HFF-Myc (cell line): ENCODE results near the gene TWNK.

Source experiments
- DNase-seq: peaks from one replicate; pipeline ENCODE4 v3.0.0-alpha.2; 2011; ENCODE audit warnings: low read depth; ENCODE audit errors: extremely low read depth
- H3K4me3 ChIP-seq: replicated peaks from 2 replicates; pipeline ENCODE4 v1.5.1; 2011; ENCODE audit warnings: low read depth, mild to moderate bottlenecking, control low read depth, low read length
- TF ChIP-seq, protein P1 (sequence below): IDR thresholded peaks from 2 replicates; pipeline ENCODE4 v1.5.1; 2012; ENCODE audit warnings: mild to moderate bottlenecking, low read depth, low read length, control low read depth; ENCODE audit errors: missing control alignments

Gene TWNK

DNA sequence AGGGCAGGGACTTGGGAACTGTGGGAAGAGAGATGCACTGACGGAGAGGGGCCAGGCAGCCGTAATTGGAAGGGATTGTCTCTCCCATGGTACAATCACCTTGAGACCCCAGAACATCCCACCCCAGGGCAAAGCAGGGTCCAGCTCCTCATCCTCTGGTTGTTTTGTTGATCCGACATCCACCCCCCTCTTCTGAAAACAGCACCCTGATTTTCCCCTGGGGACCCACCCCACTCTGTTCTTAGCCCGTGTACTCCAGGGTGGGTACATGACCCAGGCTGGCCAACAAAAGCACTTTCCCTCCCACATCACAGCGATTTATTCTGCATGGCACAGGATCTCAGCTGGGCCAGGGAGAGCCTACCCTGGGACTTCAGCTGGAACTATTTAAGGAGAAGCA, 29.5 kb downstream of the TWNK start:
- TF ChIP-seq, protein P1, sequence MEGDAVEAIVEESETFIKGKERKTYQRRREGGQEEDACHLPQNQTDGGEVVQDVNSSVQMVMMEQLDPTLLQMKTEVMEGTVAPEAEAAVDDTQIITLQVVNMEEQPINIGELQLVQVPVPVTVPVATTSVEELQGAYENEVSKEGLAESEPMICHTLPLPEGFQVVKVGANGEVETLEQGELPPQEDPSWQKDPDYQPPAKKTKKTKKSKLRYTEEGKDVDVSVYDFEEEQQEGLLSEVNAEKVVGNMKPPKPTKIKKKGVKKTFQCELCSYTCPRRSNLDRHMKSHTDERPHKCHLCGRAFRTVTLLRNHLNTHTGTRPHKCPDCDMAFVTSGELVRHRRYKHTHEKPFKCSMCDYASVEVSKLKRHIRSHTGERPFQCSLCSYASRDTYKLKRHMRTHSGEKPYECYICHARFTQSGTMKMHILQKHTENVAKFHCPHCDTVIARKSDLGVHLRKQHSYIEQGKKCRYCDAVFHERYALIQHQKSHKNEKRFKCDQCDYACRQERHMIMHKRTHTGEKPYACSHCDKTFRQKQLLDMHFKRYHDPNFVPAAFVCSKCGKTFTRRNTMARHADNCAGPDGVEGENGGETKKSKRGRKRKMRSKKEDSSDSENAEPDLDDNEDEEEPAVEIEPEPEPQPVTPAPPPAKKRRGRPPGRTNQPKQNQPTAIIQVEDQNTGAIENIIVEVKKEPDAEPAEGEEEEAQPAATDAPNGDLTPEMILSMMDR = no peak
- no peak for DNase-seq
- no peak overlapping the region for H3K4me3 ChIP-seq

DNA sequence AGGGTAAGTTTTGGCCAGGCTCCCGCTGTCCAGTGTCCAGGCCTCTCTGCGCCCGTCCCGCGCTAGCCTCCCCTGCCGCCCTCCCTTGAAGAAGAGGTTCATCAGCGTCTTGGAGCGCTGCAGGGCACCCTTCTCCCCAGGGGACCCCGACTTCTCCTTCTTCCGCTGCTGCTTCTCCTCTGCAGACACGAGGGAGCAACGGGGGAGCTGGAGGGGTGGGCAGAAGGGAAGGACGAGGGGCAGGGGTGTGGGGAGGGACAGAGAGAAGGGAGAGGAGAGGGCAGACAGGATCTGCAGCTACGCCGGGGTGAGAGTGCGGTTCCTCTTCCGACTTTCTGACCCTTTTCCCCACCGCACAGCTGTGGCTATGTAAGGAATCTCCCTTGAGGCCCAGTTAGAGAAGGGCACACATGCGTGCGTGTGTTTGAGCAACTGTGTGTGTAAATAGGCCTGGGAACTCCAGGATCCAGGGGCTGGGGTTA, 30.8 kb downstream of the TWNK start:
- no peak overlapping the region for H3K4me3 ChIP-seq
- TF ChIP-seq, protein P1 = no peak
- no peak for DNase-seq

DNA sequence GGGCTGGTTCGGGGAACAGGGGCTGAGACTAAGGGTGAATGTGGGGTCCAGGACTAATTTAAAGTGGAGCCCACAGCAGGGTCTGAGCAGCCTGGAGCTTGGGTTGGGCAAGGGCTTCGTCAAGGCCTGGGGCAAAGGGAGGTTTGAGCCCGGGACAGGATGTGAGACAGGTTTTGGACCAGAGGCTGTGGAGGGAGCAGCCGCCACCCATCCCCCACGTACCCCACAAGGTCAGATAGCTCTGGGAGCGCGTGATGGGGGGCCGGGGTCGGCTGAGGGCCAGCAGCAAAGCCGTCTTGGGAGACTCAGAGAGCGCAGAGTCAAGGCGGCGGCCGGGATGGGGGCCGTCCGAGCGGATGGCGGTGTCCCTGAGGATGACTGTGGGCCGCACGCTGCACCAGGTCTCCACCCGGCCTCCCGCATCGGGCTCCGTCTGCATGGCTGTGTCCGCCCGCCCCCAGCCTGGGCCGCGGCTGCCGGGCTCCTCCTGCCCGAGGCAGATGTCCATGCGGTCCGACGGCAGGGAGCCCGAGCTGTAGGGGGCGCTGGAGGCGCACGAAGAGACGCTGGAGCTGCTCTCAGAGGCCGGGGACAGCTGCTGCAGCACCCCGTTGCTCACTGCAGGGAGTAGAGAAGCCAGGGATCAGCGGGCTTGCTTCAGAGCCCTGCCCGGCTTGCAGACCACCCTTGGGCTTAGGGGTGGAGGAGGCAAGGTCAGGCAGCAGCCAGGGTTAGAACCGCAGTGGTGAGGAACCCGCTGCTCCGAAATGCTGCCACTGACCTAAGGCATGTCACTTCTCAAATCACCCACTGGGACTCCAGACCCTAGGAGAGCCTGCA, 31.5 kb downstream of the TWNK start:
- TF ChIP-seq, protein P1 = peak; percentile 80
- H3K4me3 ChIP-seq = no peak overlapping the region
- no peak for DNase-seq

DNA sequence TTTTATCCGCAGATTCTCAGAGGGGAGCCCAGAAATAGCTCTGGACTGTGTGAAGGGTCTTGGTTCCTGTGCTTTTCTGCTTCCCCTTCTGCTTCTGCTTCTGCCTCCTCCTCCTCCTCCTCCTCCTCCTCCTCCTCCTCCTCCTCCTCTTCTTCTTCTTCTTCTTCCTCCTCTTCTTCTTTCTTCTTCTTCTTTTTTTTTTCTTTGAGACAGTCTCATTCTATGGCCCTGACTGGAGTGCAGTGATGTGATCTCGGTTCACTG, 32.0 kb downstream of the TWNK start:
- no peak for DNase-seq
- TF ChIP-seq, protein P1 = no peak
- no peak overlapping the region for H3K4me3 ChIP-seq

DNA sequence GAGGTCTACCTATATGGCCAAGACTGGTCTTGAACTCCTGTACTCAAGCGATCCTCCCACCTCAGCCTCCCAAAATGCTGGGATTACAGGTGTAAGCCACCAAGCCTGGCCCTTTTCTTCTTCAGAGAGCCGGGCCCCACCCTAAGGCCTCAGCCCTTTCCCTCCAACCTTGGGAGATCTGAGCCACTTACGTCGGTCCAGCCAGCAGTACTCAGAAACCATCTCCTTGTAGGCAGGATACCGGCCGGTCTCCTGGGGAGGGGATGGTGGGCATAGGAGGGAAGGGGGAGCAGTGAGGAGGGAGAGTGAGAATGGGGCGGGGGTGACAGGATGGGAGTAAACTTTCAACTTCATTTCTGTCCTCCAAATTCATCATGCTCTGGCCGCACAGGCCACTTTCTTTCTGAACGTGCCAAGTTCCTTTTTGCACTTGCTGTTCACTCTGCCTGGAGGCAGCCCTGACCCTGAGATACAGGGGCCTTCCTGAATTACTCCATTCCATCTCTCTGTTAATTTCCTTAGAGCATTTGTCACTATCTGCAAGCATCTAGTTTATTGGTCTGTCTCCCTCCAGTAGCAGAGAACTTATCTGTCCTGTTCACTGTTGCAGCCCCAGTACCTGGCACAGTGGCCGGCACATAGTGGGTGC, 33.2 kb downstream of the TWNK start:
- no peak for DNase-seq
- no peak overlapping the region for H3K4me3 ChIP-seq
- TF ChIP-seq, protein P1 = no peak

DNA sequence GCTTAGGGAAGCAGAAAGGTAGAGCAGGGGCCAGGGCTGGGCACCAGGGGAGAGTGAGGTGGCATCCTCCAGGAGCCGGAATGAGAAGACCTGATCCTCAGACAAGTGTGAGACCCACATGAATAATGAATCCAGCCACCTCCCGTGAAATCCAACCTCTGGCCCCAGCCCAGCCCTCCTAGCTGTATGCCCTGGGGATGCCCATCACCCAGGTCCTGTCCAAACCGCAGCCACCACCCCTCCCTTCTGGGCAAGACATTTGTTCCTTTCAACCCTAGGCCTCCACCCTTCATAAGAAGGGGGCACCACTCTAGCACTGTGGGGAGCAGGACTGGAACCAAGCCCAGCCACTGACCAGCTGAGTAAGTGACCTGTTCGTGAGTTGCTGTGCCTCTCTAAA, 33.9 kb downstream of the TWNK start:
- no peak overlapping the region for H3K4me3 ChIP-seq
- TF ChIP-seq, protein P1 = no peak

More for the DNA sequence above, 33.9 kb downstream of the TWNK start:
- no peak for DNase-seq
